Endothelial cell of umbilical vein (primary cell): ENCODE data around the gene FAM186B. TPM values are rescaled to one million over a fixed set of nuclear protein-coding genes. Genes with fewer than 3 reads are reported as not detected.
"Not testable (repeated sequence)": the region's sequence is repeated elsewhere in the genome, so short reads cannot be mapped to it uniquely, and the experiment has no call there.

Experiments used
- Bru-seq: library from RNA; stranded (reverse); fragments of 400-500 nt; gene quantifications from one replicate; lab custom pipeline; 2021; lab: Mats Ljungman, UMichigan
- BruChase-seq, 2 experiments: library from RNA; stranded (reverse); fragments of 400-500 nt; gene quantifications; one replicate each; lab custom pipeline; 2021; lab: Mats Ljungman, UMichigan
- BruUV-seq: library from RNA; stranded (reverse); fragments of 400-500 nt; replicated peaks from 2 replicates; lab custom pipeline; 2021; lab: Mats Ljungman, UMichigan
- CTCF ChIA-PET: fragments of 300-600, 350-600 bp; sonication (Branson Sonifier 250); formaldehyde crosslinking; loops from one replicate; lab custom pipeline; 2021; ENCODE audit warnings: antibody characterized with exemption, inconsistent platforms; lab: Charles Lee
- POLR2A ChIA-PET: fragments of 300-600, 350-600 bp; sonication (Branson Sonifier 250); formaldehyde crosslinking; loops from one replicate; lab custom pipeline; 2021; ENCODE audit warnings: antibody characterized with exemption, inconsistent platforms; lab: Charles Lee
- DNase-seq: peaks from one replicate; pipeline ENCODE4 v3.0.0-alpha.2; 2011; ENCODE audit warnings: low read depth, low spot score
- FAIRE-seq: peaks from 2 replicates; lab custom pipeline; 2011; peaks lifted over from hg19 to GRCh38; lab: Jason Lieb, UNC
- H2AFZ ChIP-seq: 2 replicates; pipeline ENCODE4 v1.6.0; 2012; ENCODE audit warnings: low read depth, low read length, control low read depth, inconsistent platforms
- H3K27ac ChIP-seq: 2 replicates; pipeline ENCODE4 v1.5.1; 2011; ENCODE audit warnings: low read depth, mild to moderate bottlenecking, control low read depth, low read length, moderate library complexity; ENCODE audit not compliant: insufficient read depth
- H3K27me3 ChIP-seq, 2 experiments: 2 replicates each; pipeline versions ENCODE4 v1.6.0 to v1.6.1; 2011; ENCODE audit warnings: low read length in 2 of 2, mixed read lengths in 1 of 2; ENCODE audit not compliant: control insufficient read depth in 2 of 2, insufficient read depth in 2 of 2
- H3K36me3 ChIP-seq, 2 experiments: 2 replicates in 1 of 2; 3 replicates in 1 of 2; pipeline ENCODE4 v1.5.1; 2011; ENCODE audit warnings: low read length in 2 of 2, mild to moderate bottlenecking in 1 of 2, moderate library complexity in 1 of 2; ENCODE audit not compliant: control insufficient read depth in 2 of 2, insufficient read depth in 2 of 2; ENCODE audit errors: extremely low read depth in 1 of 2
- H3K4me1 ChIP-seq: 3 replicates; pipeline ENCODE4 v1.5.1; 2011; ENCODE audit warnings: mild to moderate bottlenecking, low read length; ENCODE audit not compliant: control insufficient read depth, insufficient read depth; ENCODE audit errors: extremely low read depth
- H3K4me2 ChIP-seq: 2 replicates; pipeline ENCODE4 v1.6.1; 2011; ENCODE audit warnings: low read length, control low read depth, mixed read lengths; ENCODE audit not compliant: insufficient read depth
- H3K4me3 ChIP-seq, 3 experiments: fragments of 200-600 bp in 1 of 3; sonication (generic), shearing (Covaris generic) in 1 of 3; replicated peaks in 1 of 3; 2 replicates each; pipeline ENCODE4 v1.5.1; 2011 to 2016; ENCODE audit warnings: control low read depth in 3 of 3, low read length in 3 of 3, mild to moderate bottlenecking in 2 of 3, inconsistent platforms in 1 of 3, low read depth in 1 of 3, moderate library complexity in 1 of 3; ENCODE audit not compliant: insufficient read depth in 1 of 3
- H3K79me2 ChIP-seq: 2 replicates; pipeline ENCODE4 v1.6.0; 2012; ENCODE audit warnings: low read length, inconsistent platforms; ENCODE audit not compliant: control insufficient read depth, insufficient read depth
- H3K9ac ChIP-seq: replicated peaks from 2 replicates; pipeline ENCODE3; 2011; ENCODE audit warnings: low read length, control low read depth; ENCODE audit not compliant: insufficient read depth; ENCODE audit errors: extremely low read depth
- H3K9me1 ChIP-seq: replicated peaks from 3 replicates; pipeline ENCODE4 v1.6.0; 2011; ENCODE audit warnings: mild to moderate bottlenecking, low read length; ENCODE audit not compliant: control insufficient read depth, insufficient read depth; ENCODE audit errors: extremely low read depth
- H3K9me3 ChIP-seq: replicated peaks from 2 replicates; pipeline ENCODE4 v1.5.1; 2012; ENCODE audit warnings: low read length, inconsistent platforms; ENCODE audit not compliant: control insufficient read depth, insufficient read depth
- H4K20me1 ChIP-seq: replicated peaks from 2 replicates; pipeline ENCODE3; 2011; ENCODE audit warnings: mild to moderate bottlenecking, low read length; ENCODE audit not compliant: control insufficient read depth, insufficient read depth; ENCODE audit errors: extremely low read depth
- EZH2 ChIP-seq: IDR thresholded peaks from 2 replicates; pipeline ENCODE4 v1.6.1; 2012; ENCODE audit warnings: borderline replicate concordance, low read depth, mild to moderate bottlenecking, moderate library complexity, low read length, inconsistent platforms; ENCODE audit not compliant: severe bottlenecking
- FOS ChIP-seq: IDR thresholded peaks from 2 replicates; pipeline ENCODE4 v1.6.1; 2011; ENCODE audit warnings: mild to moderate bottlenecking, low read length, moderate library complexity, borderline replicate concordance; ENCODE audit not compliant: insufficient read depth
- GATA2 ChIP-seq: IDR thresholded peaks from 2 replicates; pipeline ENCODE4 v1.7.0; 2011; ENCODE audit warnings: low read depth, mild to moderate bottlenecking, moderate library complexity, mixed read lengths, low read length; ENCODE audit not compliant: insufficient read length, insufficient read depth
- JUN ChIP-seq: IDR thresholded peaks from 2 replicates; pipeline ENCODE4 v1.6.1; 2011; ENCODE audit warnings: borderline replicate concordance, low read depth; ENCODE audit not compliant: insufficient read length, insufficient read depth
- MYC ChIP-seq: IDR thresholded peaks from one replicate; pipeline ENCODE4 v1.6.1; 2011; ENCODE audit warnings: mild to moderate bottlenecking, low read depth, low read length
- POLR2A ChIP-seq: IDR thresholded peaks from 2 replicates; pipeline ENCODE4 v1.6.1; 2012; ENCODE audit warnings: low read depth, mild to moderate bottlenecking, control low read depth, low read length
- POLR2AphosphoS5 ChIP-seq: IDR thresholded peaks from 2 replicates; pipeline ENCODE4 v1.6.1; 2012; ENCODE audit warnings: low read depth, mild to moderate bottlenecking, control low read depth, low read length, moderate library complexity; ENCODE audit not compliant: insufficient read depth
- dilution Hi-C: fragments of 300-500 bp; cut with MboI; formaldehyde crosslinking; loops from one replicate; pipeline ENCODE4 v1.15.0; 2019; ENCODE audit warnings: low sequenced_read_pairs; ENCODE audit not compliant: extremely low pct_ligation_motif_present
- intact Hi-C: fragments of 100-400 bp; cut with micrococcal nuclease; formaldehyde crosslinking; loops from one replicate; pipeline ENCODE4 v1.10.0; 2022
- long read RNA-seq: library from polyadenylated mRNA; stranded (forward); transcript quantifications from one replicate; pipeline ENCODE4 v2.0.0, GENCODE V29; 2021
- polyA minus RNA-seq, 3 experiments: library from RNA; depleted of rRNA, polyadenylated mRNA; stranded (reverse); fragments of >200 nt; gene quantifications; 1 replicate in 1 of 3; 2 replicates in 2 of 3; pipeline ENCODE4 v1.2.3, GENCODE V29; 2011
- polyA plus RNA-seq, 4 experiments: library from polyadenylated mRNA; depleted of rRNA in 3 of 4; stranded (reverse) in 3 of 4; unstranded in 1 of 4; fragments of >200 nt; gene quantifications; 2 replicates each; pipeline versions ENCODE4 v1.2.1 to v1.2.3, GENCODE V29; 2011 to 2012; ENCODE audit warnings: missing spikeins in 1 of 4
- total RNA-seq: library from RNA; stranded (reverse); gene quantifications from 2 replicates; pipeline ENCODE4 v1.2.3, GENCODE V29; 2021
- TF ChIP-seq, protein P1 (sequence below), 2 donors: IDR thresholded peaks; 1 replicate in 1 of 2; 2 replicates in 1 of 2; pipeline ENCODE4 v1.5.1; 2011; ENCODE audit warnings: low read length in 2 of 2, mild to moderate bottlenecking in 2 of 2, moderate library complexity in 2 of 2, control low read depth in 1 of 2, inconsistent platforms in 1 of 2, low read depth in 1 of 2; ENCODE audit not compliant: insufficient read depth in 1 of 2; ENCODE audit errors: extremely low read depth in 1 of 2
- TF ChIP-seq, protein P2 (sequence below): IDR thresholded peaks from 2 replicates; pipeline ENCODE4 v1.6.1; 2011; ENCODE audit not compliant: insufficient read depth, insufficient read length

Gene FAM186B, protein sequence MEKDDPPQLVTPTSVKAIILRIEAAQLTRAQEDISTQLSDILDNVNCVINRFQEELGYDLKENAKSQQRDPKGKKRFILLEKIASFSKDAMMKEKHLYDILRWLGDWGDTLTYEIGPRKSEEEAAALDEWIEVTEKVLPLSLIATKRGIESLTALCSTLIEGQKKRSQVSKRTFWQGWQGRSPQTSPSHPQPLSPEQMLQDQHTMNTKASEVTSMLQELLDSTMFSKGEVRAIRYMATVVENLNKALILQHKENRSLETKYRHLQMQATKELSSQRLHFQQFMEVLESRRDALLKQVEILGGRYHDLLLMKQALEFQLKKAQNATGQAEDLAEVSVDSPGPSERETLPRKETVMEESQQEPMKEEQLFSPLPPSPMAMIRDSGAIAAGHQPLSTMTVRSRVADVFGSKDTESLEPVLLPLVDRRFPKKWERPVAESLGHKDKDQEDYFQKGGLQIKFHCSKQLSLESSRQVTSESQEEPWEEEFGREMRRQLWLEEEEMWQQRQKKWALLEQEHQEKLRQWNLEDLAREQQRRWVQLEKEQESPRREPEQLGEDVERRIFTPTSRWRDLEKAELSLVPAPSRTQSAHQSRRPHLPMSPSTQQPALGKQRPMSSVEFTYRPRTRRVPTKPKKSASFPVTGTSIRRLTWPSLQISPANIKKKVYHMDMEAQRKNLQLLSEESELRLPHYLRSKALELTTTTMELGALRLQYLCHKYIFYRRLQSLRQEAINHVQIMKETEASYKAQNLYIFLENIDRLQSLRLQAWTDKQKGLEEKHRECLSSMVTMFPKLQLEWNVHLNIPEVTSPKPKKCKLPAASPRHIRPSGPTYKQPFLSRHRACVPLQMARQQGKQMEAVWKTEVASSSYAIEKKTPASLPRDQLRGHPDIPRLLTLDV
- 0.21 and 0.33 TPM in 2 replicates for total RNA-seq
- polyA plus RNA-seq, result 0.10 and 0.11 TPM in 2 replicates
- 0.06 TPM in 2 replicates for polyA plus RNA-seq (2011; cell fraction: cytosol; rRNA removed)
- polyA plus RNA-seq (2011; cell fraction: nucleus; rRNA removed), result 0.78 and 0.90 TPM in 2 replicates
- polyA plus RNA-seq (2012), result 0.16 and 0.56 TPM in 2 replicates
- 0.36 and 0.62 TPM in 2 replicates for polyA minus RNA-seq
- not detected for polyA minus RNA-seq (2011; cell fraction: cytosol; rRNA and poly(A)+ RNA removed)
- polyA minus RNA-seq (2011; cell fraction: nucleus; rRNA and poly(A)+ RNA removed), result 0.72 and 0.87 TPM in 2 replicates
- percentile 22 among the genes with signal in this experiment for Bru-seq, nascent RNA
- BruChase-seq, experiment 1, labeled RNA remaining after a 6-hour chase, result percentile 47 among the genes with signal in this experiment
- percentile 31 among the genes with signal in this experiment for BruChase-seq, experiment 2, labeled RNA remaining after a 2-hour chase
- long read RNA-seq, partial matches to known transcripts, result 0 of 1 reads
- long read RNA-seq, other reads (novel, unspliced or antisense), result 1 of 1 reads

DNA sequence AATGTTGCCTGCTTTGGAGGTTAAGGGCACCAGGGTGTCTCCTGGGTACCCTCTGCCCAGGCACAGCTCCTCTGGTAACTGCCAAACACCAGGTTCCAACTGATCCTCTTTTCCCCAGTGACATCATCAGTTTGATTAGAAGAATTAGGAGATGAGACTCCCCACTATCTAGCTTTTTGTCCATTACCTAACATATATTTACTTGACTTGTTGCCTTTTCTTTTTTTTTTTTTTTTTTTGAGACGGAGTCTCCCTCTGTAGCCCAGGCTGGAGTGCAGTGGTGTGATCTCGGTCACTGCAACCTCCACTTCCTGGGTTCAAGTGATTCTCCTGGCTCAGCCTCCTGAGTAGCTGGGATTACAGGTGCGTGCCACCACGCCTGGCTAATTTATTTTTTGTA, at the start of gene FAM186B:
Gene FAM186B, minus strand, starts transcription at position 101 of the 400 bp plus-strand sequence. CDS start 162 bp downstream, outside the sequence.
- H3K4me3 ChIP-seq, H3K27ac ChIP-seq, H3K4me2 ChIP-seq, H3K79me2 ChIP-seq, H3K4me1 ChIP-seq, dilution Hi-C loops, H3K27me3 ChIP-seq, H3K9me1 ChIP-seq, H3K9ac ChIP-seq, DNase-seq, intact Hi-C loops, H3K36me3 ChIP-seq, POLR2A ChIA-PET, H3K9me3 ChIP-seq, BruUV-seq, FAIRE-seq, H2AFZ ChIP-seq, H4K20me1 ChIP-seq: not testable (repeated sequence)
- CTCF ChIA-PET, result interaction anchor here (1.2 to 1.6 kb wide), 2 partner anchors 25 to 274 kb away, joined by 3 to 5 read pairs; no protein-coding TSS in a partner anchor

DNA sequence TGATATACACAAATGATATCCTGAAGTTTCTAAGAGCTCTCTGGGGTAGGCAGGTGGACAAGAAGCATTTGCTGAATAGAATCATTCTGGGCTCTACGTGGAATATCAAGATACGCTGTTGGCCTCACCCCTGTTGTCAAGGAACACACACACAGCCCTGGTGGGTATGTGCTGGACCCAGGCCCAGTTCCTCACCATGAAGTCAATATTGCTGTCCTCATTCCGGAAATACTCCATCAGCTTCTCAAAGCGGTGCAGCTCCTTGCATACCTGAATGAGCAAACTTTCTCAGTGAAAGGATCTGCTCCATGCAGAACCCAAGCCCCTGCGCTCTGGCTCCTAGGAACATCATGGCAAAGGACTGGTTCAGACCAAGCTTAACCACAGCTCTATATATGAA, 49.3 kb upstream of the FAM186B start:
- ChIA-PET POLR2A (interaction anchor here (0.6 kb wide), 1 partner anchor 50 kb away, joined by 6 read pairs; no protein-coding TSS in a partner anchor), CTCF (interaction anchor here (0.8 to 3.2 kb wide), 6 partner anchors 9 to 48 kb away, joined by 3 to 11 read pairs (median 3); no protein-coding TSS in a partner anchor)
- peaks cover 21% of the 10 kb centered on the region for H3K4me1 ChIP-seq
- peaks cover 36 to 71% of the 10 kb centered on the region in 2 experiments for H3K36me3 ChIP-seq
- H2AFZ ChIP-seq, result no peak overlapping the region
- no peaks in the 10 kb centered on the region for H3K9me1 ChIP-seq
- intact Hi-C loops, result loop anchor here (1.0 kb wide), 2 partner anchors 7 to 9 kb away; no protein-coding TSS in a partner anchor
- no peaks in the 10 kb centered on the region for H3K27me3 ChIP-seq
- no peaks in the 10 kb centered on the region for H3K79me2 ChIP-seq
- DNase-seq, result no peak
- BruUV-seq, result no TSS peak
- FAIRE-seq, result no peak
- TF ChIP-seq FOS, result no peak
- TF ChIP-seq EZH2, result no peak
- no peak for TF ChIP-seq POLR2AphosphoS5
- TF ChIP-seq JUN, result no peak
- TF ChIP-seq, protein P1, sequence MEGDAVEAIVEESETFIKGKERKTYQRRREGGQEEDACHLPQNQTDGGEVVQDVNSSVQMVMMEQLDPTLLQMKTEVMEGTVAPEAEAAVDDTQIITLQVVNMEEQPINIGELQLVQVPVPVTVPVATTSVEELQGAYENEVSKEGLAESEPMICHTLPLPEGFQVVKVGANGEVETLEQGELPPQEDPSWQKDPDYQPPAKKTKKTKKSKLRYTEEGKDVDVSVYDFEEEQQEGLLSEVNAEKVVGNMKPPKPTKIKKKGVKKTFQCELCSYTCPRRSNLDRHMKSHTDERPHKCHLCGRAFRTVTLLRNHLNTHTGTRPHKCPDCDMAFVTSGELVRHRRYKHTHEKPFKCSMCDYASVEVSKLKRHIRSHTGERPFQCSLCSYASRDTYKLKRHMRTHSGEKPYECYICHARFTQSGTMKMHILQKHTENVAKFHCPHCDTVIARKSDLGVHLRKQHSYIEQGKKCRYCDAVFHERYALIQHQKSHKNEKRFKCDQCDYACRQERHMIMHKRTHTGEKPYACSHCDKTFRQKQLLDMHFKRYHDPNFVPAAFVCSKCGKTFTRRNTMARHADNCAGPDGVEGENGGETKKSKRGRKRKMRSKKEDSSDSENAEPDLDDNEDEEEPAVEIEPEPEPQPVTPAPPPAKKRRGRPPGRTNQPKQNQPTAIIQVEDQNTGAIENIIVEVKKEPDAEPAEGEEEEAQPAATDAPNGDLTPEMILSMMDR (IDR thresholded peaks at IDR 0.05; ENCODE audit: extremely low read depth in 1 of 2, insufficient read depth in 1 of 2, low read depth in 1 of 2, low read length in 2 of 2), result no peak
- no peak for TF ChIP-seq GATA2
- TF ChIP-seq, protein P2, sequence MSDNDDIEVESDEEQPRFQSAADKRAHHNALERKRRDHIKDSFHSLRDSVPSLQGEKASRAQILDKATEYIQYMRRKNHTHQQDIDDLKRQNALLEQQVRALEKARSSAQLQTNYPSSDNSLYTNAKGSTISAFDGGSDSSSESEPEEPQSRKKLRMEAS, result no peak
- no peak for TF ChIP-seq MYC
- TF ChIP-seq POLR2A, result no peak
- dilution Hi-C loops, result no loop called here
- no peak overlapping the region for H3K4me2 ChIP-seq
- no peak overlapping the region for H3K4me3 ChIP-seq
- no peaks in the 10 kb centered on the region for H4K20me1 ChIP-seq
- no peaks in the 10 kb centered on the region for H3K9me3 ChIP-seq
- peak overlapping the region; percentile 82 for H3K27ac ChIP-seq
- H3K9ac ChIP-seq, result no peak overlapping the region
